Suprapubic skin (tissue), 4 donors: ENCODE results near the gene WLS. TPM values are rescaled to one million over a fixed set of nuclear protein-coding genes. Genes with fewer than 3 reads are reported as not detected.

Experiments
- DNase-seq, 2 donors: peaks; one replicate each; pipeline ENCODE4 v3.0.0-alpha.2; 2019; ENCODE audit warnings: low spot score in 2 of 2
- H3K27ac ChIP-seq: fragments of 200-600 bp; sonication (generic); one replicate; pipeline ENCODE4 v1.5.1; 2019
- H3K27me3 ChIP-seq: fragments of 200-600 bp; sonication (generic); one replicate; pipeline ENCODE4 v1.5.1; 2019
- H3K36me3 ChIP-seq: fragments of 200-600 bp; sonication (generic); one replicate; pipeline ENCODE4 v1.5.1; 2019
- H3K4me1 ChIP-seq: fragments of 200-600 bp; sonication (generic); one replicate; pipeline ENCODE4 v1.5.1; 2019
- H3K4me3 ChIP-seq: fragments of 200-600 bp; sonication (generic); one replicate; pipeline ENCODE4 v1.5.1; 2019; ENCODE audit warnings: mild to moderate bottlenecking
- H3K9me3 ChIP-seq: fragments of 200-600 bp; sonication (generic); one replicate; pipeline ENCODE4 v1.5.1; 2019
- EP300 ChIP-seq: sonication (generic); formaldehyde crosslinking; IDR thresholded peaks from one replicate; pipeline ENCODE4 v1.6.1; 2017; ENCODE audit warnings: antibody characterized with exemption
- POLR2A ChIP-seq, 2 donors: fragments of 450-650 bp; IDR thresholded peaks; one replicate each; pipeline ENCODE4 v1.6.1; 2017; ENCODE audit warnings: antibody characterized with exemption in 2 of 2, mild to moderate bottlenecking in 2 of 2, moderate library complexity in 2 of 2
- POLR2AphosphoS5 ChIP-seq, 3 donors: sonication (generic); formaldehyde crosslinking; IDR thresholded peaks; one replicate each; pipeline ENCODE4 v1.6.1; 2017; ENCODE audit warnings: antibody characterized with exemption in 3 of 3
- WGBS: methylation state at CpG from one replicate; pipeline ENCODE4 v1.1.5; 2018; 5-methylcytosine and 5-hydroxymethylcytosine counted together
- total RNA-seq, 4 donors: library from RNA; depleted of rRNA; stranded (reverse); fragments of >200 nt; gene quantifications; one replicate each; pipeline ENCODE4 v1.1.0, GENCODE V29; 2016
- TF ChIP-seq, protein P1 (sequence below), 2 donors: fragments of 200-600 bp in 1 of 2; fragments of 450-650 bp in 1 of 2; sonication (generic) in 1 of 2; IDR thresholded peaks; one replicate each; pipeline ENCODE4 v1.5.1; 2016 to 2019; ENCODE audit warnings: antibody characterized with exemption in 2 of 2, mild to moderate bottlenecking in 1 of 2, moderate library complexity in 1 of 2

Gene WLS
- total RNA-seq, 4 donors from 2014 or later: 62.3 to 75.0 (median 70.0) TPM

DNA sequence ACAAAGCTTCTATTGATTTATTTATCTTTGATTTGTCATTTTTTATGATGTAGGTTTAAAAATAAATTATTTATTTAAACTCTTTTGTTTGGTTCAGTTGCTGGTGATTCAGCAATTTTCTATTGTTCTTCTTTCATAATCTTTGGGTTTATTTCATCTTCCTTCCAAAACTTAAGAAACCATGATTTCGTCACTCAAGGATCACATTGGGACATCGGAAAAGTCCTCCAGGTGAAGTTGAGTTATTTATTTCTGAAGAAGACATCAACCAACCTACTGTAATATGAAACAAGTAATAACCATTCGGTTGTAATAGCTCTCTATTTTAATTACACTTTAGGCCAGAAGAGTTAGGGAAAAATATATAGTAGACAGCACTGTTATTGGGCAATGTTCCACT lies 23.0 kb upstream of the WLS start:
- no peak overlapping the region for H3K4me3 ChIP-seq
- no peak for DNase-seq
- no peaks in the 10 kb centered on the region for H3K4me1 ChIP-seq
- 89% methylated on average over 3 of the region's 3 CpGs for WGBS
- H3K27me3 ChIP-seq: no peaks in the 10 kb centered on the region
- TF ChIP-seq POLR2A (IDR thresholded peaks at IDR 0.05) (no peak), POLR2AphosphoS5 (IDR thresholded peaks at IDR 0.05) (no peak), EP300 (no peak)
- TF ChIP-seq, protein P1, sequence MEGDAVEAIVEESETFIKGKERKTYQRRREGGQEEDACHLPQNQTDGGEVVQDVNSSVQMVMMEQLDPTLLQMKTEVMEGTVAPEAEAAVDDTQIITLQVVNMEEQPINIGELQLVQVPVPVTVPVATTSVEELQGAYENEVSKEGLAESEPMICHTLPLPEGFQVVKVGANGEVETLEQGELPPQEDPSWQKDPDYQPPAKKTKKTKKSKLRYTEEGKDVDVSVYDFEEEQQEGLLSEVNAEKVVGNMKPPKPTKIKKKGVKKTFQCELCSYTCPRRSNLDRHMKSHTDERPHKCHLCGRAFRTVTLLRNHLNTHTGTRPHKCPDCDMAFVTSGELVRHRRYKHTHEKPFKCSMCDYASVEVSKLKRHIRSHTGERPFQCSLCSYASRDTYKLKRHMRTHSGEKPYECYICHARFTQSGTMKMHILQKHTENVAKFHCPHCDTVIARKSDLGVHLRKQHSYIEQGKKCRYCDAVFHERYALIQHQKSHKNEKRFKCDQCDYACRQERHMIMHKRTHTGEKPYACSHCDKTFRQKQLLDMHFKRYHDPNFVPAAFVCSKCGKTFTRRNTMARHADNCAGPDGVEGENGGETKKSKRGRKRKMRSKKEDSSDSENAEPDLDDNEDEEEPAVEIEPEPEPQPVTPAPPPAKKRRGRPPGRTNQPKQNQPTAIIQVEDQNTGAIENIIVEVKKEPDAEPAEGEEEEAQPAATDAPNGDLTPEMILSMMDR (IDR thresholded peaks at IDR 0.05): no peak
- no peak overlapping the region for H3K27ac ChIP-seq
- H3K9me3 ChIP-seq: no peaks in the 10 kb centered on the region
- H3K36me3 ChIP-seq: no peaks in the 10 kb centered on the region

DNA sequence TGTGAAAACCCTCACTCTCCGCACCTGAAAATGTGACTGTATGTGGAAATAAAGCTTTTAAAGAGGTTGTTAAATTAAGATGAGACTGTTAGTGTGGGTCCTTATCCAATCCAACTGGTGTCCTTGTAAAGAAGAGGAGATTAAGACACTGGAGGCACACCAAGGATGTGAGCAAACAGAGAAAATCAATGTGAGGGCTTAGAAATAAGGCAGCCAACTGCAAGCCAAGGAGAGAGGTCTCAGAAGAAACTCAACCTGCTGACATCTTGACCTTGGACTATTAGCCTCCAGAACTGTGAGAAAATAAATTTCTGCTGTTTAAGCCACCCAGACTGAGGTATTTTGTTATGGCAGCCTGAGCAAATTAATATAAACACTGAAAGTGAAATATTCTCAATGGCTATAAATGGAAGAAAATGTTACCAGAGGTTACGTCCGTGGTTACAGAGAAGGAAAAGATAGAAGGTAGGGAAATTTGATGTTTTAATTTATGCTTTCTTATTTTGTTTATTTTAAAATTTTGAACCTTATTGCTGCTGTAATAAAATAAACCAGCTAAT lies 22.4 kb upstream of the WLS start:
- TF ChIP-seq, protein P1 (IDR thresholded peaks at IDR 0.05): no peak
- TF ChIP-seq POLR2AphosphoS5 (IDR thresholded peaks at IDR 0.05): no peak
- no peak for TF ChIP-seq EP300
- TF ChIP-seq POLR2A (IDR thresholded peaks at IDR 0.05): no peak
- 87% methylated on average over 3 of the region's 3 CpGs for WGBS
- H3K27ac ChIP-seq: no peak overlapping the region
- no peaks in the 10 kb centered on the region for H3K27me3 ChIP-seq
- no peaks in the 10 kb centered on the region for H3K36me3 ChIP-seq
- no peaks in the 10 kb centered on the region for H3K9me3 ChIP-seq
- no peak for DNase-seq
- no peaks in the 10 kb centered on the region for H3K4me1 ChIP-seq
- H3K4me3 ChIP-seq: no peak overlapping the region

DNA sequence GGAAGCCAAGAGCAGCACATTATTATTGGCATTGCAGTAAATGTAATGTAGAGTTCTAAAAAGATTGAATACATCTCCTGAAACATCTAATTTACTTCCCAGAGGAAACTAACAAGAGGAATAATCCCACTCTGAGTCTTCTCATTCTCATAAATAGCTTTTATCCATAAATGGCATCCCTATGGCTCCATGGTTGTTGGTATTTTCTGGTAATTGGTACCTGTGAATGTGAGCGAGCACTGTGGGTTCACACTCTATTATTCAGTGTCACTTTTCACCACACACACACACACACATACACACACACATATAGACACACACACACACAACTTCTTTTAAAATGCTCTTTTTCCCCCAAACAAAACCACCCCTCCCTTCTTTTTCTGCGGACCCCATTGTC lies 4.7 kb upstream of the WLS start:
- DNase-seq: no peak
- 94% methylated on average over 2 of the region's 2 CpGs for whole genome bisulfite sequencing
- H3K4me1 ChIP-seq: peaks cover 11% of the 10 kb centered on the region
- H3K27ac ChIP-seq: no peak overlapping the region
- no peaks in the 10 kb centered on the region for H3K27me3 ChIP-seq
- no peaks in the 10 kb centered on the region for H3K36me3 ChIP-seq
- TF ChIP-seq POLR2A (IDR thresholded peaks at IDR 0.05): no peak
- TF ChIP-seq, protein P1 (IDR thresholded peaks at IDR 0.05): no peak
- TF ChIP-seq POLR2AphosphoS5 (IDR thresholded peaks at IDR 0.05): no peak
- TF ChIP-seq EP300: no peak
- no peak overlapping the region for H3K4me3 ChIP-seq
- no peaks in the 10 kb centered on the region for H3K9me3 ChIP-seq

DNA sequence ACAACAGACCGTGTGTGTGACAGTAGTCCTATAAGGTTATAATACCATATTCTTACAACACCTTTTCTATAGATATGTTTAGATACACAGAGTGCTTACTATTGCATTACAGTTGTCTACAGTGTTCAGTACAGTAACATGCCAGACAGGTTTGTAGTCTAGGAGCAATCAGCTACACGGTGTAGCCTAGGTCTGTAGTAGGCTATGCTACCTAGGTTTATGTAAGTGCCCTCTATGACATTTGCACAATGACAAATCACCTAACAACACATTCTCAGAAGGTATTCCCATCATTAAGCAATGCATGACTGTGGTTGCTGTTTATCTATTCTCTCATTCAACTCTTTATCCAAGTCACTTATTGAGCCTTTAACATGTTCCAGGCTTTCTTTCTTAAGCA lies 1.8 kb upstream of the WLS start:
- WGBS: 78% methylated on average over 2 of the region's 2 CpGs
- no peak overlapping the region for H3K4me3 ChIP-seq
- H3K9me3 ChIP-seq: no peaks in the 10 kb centered on the region
- H3K27me3 ChIP-seq: no peaks in the 10 kb centered on the region
- no peak for DNase-seq
- TF ChIP-seq EP300: no peak
- TF ChIP-seq, protein P1 (IDR thresholded peaks at IDR 0.05): no peak
- TF ChIP-seq POLR2AphosphoS5 (IDR thresholded peaks at IDR 0.05): no peak
- no peak for TF ChIP-seq POLR2A (IDR thresholded peaks at IDR 0.05)
- H3K36me3 ChIP-seq: no peaks in the 10 kb centered on the region
- H3K27ac ChIP-seq: no peak overlapping the region
- H3K4me1 ChIP-seq: peaks cover 31% of the 10 kb centered on the region

DNA sequence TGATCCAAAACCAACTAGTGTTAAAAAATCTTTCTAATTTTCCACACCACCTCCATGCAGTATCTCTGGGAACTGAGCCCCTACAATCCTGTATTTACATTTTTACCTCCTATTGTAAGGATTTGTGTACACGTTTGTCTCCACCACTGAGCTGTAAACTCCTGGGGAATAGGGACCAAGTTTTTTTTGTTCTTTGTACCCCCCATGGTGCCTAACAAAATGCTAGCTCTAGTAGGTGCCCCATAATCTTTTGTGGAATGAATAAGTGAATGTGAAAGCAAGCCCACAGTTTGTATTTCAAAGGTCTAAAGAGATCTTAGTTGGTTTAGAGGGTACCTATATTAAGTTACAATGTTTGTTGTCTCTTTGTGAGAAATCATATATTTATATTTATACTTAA lies 879 bp upstream of the WLS start:
- no peak for DNase-seq
- Histone ChIP-seq H3K4me1 (peaks cover 38% of the 10 kb centered on the region), H3K4me3 (peak overlapping the region; percentile 74), H3K27ac (no peak overlapping the region), H3K9me3 (no peaks in the 10 kb centered on the region), H3K27me3 (no peaks in the 10 kb centered on the region), H3K36me3 (no peaks in the 10 kb centered on the region)
- 69% methylated on average over 1 of the region's 1 CpG for WGBS
- TF ChIP-seq EP300 (no peak), POLR2AphosphoS5 (IDR thresholded peaks at IDR 0.05) (no peak), POLR2A (IDR thresholded peaks at IDR 0.05) (no peak)
- TF ChIP-seq, protein P1 (IDR thresholded peaks at IDR 0.05): no peak
